Endothelial cell of umbilical vein (primary cell): ENCODE results near the gene GALNT9. TPM values are rescaled to one million over a fixed set of nuclear protein-coding genes. Genes with fewer than 3 reads are reported as not detected.

Experiments
- BruUV-seq: library from RNA; stranded (reverse); fragments of 400-500 nt; replicated peaks from 2 replicates; lab custom pipeline; 2021; lab: Mats Ljungman, UMichigan
- CTCF ChIA-PET: fragments of 300-600, 350-600 bp; sonication (Branson Sonifier 250); formaldehyde crosslinking; loops from one replicate; lab custom pipeline; 2021; ENCODE audit warnings: antibody characterized with exemption, inconsistent platforms; lab: Charles Lee
- POLR2A ChIA-PET: fragments of 300-600, 350-600 bp; sonication (Branson Sonifier 250); formaldehyde crosslinking; loops from one replicate; lab custom pipeline; 2021; ENCODE audit warnings: antibody characterized with exemption, inconsistent platforms; lab: Charles Lee
- DNase-seq: peaks from one replicate; pipeline ENCODE4 v3.0.0-alpha.2; 2011; ENCODE audit warnings: low read depth, low spot score
- FAIRE-seq: peaks from 2 replicates; lab custom pipeline; 2011; peaks lifted over from hg19 to GRCh38; lab: Jason Lieb, UNC
- H2AFZ ChIP-seq: 2 replicates; pipeline ENCODE4 v1.6.0; 2012; ENCODE audit warnings: low read depth, low read length, control low read depth, inconsistent platforms
- H3K27ac ChIP-seq: 2 replicates; pipeline ENCODE4 v1.5.1; 2011; ENCODE audit warnings: low read depth, mild to moderate bottlenecking, control low read depth, low read length, moderate library complexity; ENCODE audit not compliant: insufficient read depth
- H3K27me3 ChIP-seq, 2 experiments: 2 replicates each; pipeline versions ENCODE4 v1.6.0 to v1.6.1; 2011; ENCODE audit warnings: low read length in 2 of 2, mixed read lengths in 1 of 2; ENCODE audit not compliant: control insufficient read depth in 2 of 2, insufficient read depth in 2 of 2
- H3K36me3 ChIP-seq, 2 experiments: 2 replicates in 1 of 2; 3 replicates in 1 of 2; pipeline ENCODE4 v1.5.1; 2011; ENCODE audit warnings: low read length in 2 of 2, mild to moderate bottlenecking in 1 of 2, moderate library complexity in 1 of 2; ENCODE audit not compliant: control insufficient read depth in 2 of 2, insufficient read depth in 2 of 2; ENCODE audit errors: extremely low read depth in 1 of 2
- H3K4me1 ChIP-seq: 3 replicates; pipeline ENCODE4 v1.5.1; 2011; ENCODE audit warnings: mild to moderate bottlenecking, low read length; ENCODE audit not compliant: control insufficient read depth, insufficient read depth; ENCODE audit errors: extremely low read depth
- H3K4me2 ChIP-seq: 2 replicates; pipeline ENCODE4 v1.6.1; 2011; ENCODE audit warnings: low read length, control low read depth, mixed read lengths; ENCODE audit not compliant: insufficient read depth
- H3K4me3 ChIP-seq, 3 experiments: fragments of 200-600 bp in 1 of 3; sonication (generic), shearing (Covaris generic) in 1 of 3; replicated peaks in 1 of 3; 2 replicates each; pipeline ENCODE4 v1.5.1; 2011 to 2016; ENCODE audit warnings: control low read depth in 3 of 3, low read length in 3 of 3, mild to moderate bottlenecking in 2 of 3, inconsistent platforms in 1 of 3, low read depth in 1 of 3, moderate library complexity in 1 of 3; ENCODE audit not compliant: insufficient read depth in 1 of 3
- H3K79me2 ChIP-seq: 2 replicates; pipeline ENCODE4 v1.6.0; 2012; ENCODE audit warnings: low read length, inconsistent platforms; ENCODE audit not compliant: control insufficient read depth, insufficient read depth
- H3K9ac ChIP-seq: replicated peaks from 2 replicates; pipeline ENCODE3; 2011; ENCODE audit warnings: low read length, control low read depth; ENCODE audit not compliant: insufficient read depth; ENCODE audit errors: extremely low read depth
- H3K9me1 ChIP-seq: replicated peaks from 3 replicates; pipeline ENCODE4 v1.6.0; 2011; ENCODE audit warnings: mild to moderate bottlenecking, low read length; ENCODE audit not compliant: control insufficient read depth, insufficient read depth; ENCODE audit errors: extremely low read depth
- H3K9me3 ChIP-seq: replicated peaks from 2 replicates; pipeline ENCODE4 v1.5.1; 2012; ENCODE audit warnings: low read length, inconsistent platforms; ENCODE audit not compliant: control insufficient read depth, insufficient read depth
- H4K20me1 ChIP-seq: replicated peaks from 2 replicates; pipeline ENCODE3; 2011; ENCODE audit warnings: mild to moderate bottlenecking, low read length; ENCODE audit not compliant: control insufficient read depth, insufficient read depth; ENCODE audit errors: extremely low read depth
- FOS ChIP-seq: IDR thresholded peaks from 2 replicates; pipeline ENCODE4 v1.6.1; 2011; ENCODE audit warnings: mild to moderate bottlenecking, low read length, moderate library complexity, borderline replicate concordance; ENCODE audit not compliant: insufficient read depth
- GATA2 ChIP-seq: IDR thresholded peaks from 2 replicates; pipeline ENCODE4 v1.7.0; 2011; ENCODE audit warnings: low read depth, mild to moderate bottlenecking, moderate library complexity, mixed read lengths, low read length; ENCODE audit not compliant: insufficient read length, insufficient read depth
- POLR2A ChIP-seq: IDR thresholded peaks from 2 replicates; pipeline ENCODE4 v1.6.1; 2012; ENCODE audit warnings: low read depth, mild to moderate bottlenecking, control low read depth, low read length
- POLR2AphosphoS5 ChIP-seq: IDR thresholded peaks from 2 replicates; pipeline ENCODE4 v1.6.1; 2012; ENCODE audit warnings: low read depth, mild to moderate bottlenecking, control low read depth, low read length, moderate library complexity; ENCODE audit not compliant: insufficient read depth
- dilution Hi-C: fragments of 300-500 bp; cut with MboI; formaldehyde crosslinking; loops from one replicate; pipeline ENCODE4 v1.15.0; 2019; ENCODE audit warnings: low sequenced_read_pairs; ENCODE audit not compliant: extremely low pct_ligation_motif_present
- intact Hi-C: fragments of 100-400 bp; cut with micrococcal nuclease; formaldehyde crosslinking; loops from one replicate; pipeline ENCODE4 v1.10.0; 2022
- polyA plus RNA-seq, 4 experiments: library from polyadenylated mRNA; depleted of rRNA in 3 of 4; stranded (reverse) in 3 of 4; unstranded in 1 of 4; fragments of >200 nt; gene quantifications; 2 replicates each; pipeline versions ENCODE4 v1.2.1 to v1.2.3, GENCODE V29; 2011 to 2012; ENCODE audit warnings: missing spikeins in 1 of 4
- total RNA-seq: library from RNA; stranded (reverse); gene quantifications from 2 replicates; pipeline ENCODE4 v1.2.3, GENCODE V29; 2021
- TF ChIP-seq, protein P1 (sequence below): IDR thresholded peaks from 2 replicates; pipeline ENCODE4 v1.6.1; 2011; ENCODE audit not compliant: insufficient read depth, insufficient read length
- TF ChIP-seq, protein P2 (sequence below), 2 donors: IDR thresholded peaks; 1 replicate in 1 of 2; 2 replicates in 1 of 2; pipeline ENCODE4 v1.5.1; 2011; ENCODE audit warnings: low read length in 2 of 2, mild to moderate bottlenecking in 2 of 2, moderate library complexity in 2 of 2, control low read depth in 1 of 2, inconsistent platforms in 1 of 2, low read depth in 1 of 2; ENCODE audit not compliant: insufficient read depth in 1 of 2; ENCODE audit errors: extremely low read depth in 1 of 2

Gene GALNT9
- total and polyA plus RNA-seq, 2 donors (not counting 3 experiments of a cell fraction or from before 2014, with no cell fraction given): 0.14 to 0.73 TPM

DNA sequence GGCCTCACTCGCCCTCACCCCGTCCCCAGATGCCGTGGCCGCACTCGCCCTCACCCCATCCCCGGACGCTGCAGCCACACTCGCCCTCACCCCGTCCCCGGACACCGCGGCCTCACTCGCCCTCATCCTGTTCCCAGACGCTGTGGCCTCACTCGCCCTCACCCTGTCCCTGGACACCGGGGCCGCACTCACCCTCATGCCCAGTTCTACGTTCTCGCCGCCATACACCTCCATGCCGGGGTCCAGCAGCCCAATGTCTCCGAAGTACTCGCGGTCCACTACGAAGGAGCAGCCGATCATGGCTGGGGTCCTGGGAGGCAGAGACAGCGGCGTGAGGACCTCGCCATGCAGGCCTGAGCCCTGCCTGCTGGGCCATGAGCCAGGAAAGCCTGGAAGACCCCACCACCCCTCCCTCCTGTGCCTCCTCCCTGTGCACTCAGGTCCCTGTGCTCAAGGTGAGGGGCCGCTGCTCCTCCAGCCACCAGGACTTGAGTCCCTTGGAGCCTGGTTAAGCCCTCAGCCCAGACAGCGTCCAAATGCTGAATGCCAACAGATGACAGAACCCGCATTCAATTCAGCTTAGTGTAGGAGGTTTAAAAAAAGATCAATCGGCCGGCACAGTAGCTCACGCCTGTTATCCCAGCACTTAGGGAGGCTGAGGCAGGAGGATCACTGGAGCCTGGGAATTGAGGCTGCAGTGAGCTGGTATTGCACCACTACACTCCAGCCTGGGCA, 81.5 kb downstream of the GALNT9 start:
- dilution Hi-C loops: no loop called here
- H3K9me1 ChIP-seq: no peaks in the 10 kb centered on the region
- no peaks in the 10 kb centered on the region for H3K27me3 ChIP-seq

More for the DNA sequence above, 81.5 kb downstream of the GALNT9 start:
- H3K9me3 ChIP-seq: no peaks in the 10 kb centered on the region
- no peak overlapping the region for H3K4me3 ChIP-seq
- H3K79me2 ChIP-seq: no peaks in the 10 kb centered on the region
- no peak for FAIRE-seq
- intact Hi-C loops: no loop called here
- no peaks in the 10 kb centered on the region for H3K36me3 ChIP-seq
- ChIA-PET POLR2A (no interaction called here), CTCF (no interaction called here)
- DNase-seq: no peak
- TF ChIP-seq POLR2A (no peak), FOS (no peak), GATA2 (no peak), POLR2AphosphoS5 (no peak)
- TF ChIP-seq, protein P1, sequence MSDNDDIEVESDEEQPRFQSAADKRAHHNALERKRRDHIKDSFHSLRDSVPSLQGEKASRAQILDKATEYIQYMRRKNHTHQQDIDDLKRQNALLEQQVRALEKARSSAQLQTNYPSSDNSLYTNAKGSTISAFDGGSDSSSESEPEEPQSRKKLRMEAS: no peak
- TF ChIP-seq, protein P2, sequence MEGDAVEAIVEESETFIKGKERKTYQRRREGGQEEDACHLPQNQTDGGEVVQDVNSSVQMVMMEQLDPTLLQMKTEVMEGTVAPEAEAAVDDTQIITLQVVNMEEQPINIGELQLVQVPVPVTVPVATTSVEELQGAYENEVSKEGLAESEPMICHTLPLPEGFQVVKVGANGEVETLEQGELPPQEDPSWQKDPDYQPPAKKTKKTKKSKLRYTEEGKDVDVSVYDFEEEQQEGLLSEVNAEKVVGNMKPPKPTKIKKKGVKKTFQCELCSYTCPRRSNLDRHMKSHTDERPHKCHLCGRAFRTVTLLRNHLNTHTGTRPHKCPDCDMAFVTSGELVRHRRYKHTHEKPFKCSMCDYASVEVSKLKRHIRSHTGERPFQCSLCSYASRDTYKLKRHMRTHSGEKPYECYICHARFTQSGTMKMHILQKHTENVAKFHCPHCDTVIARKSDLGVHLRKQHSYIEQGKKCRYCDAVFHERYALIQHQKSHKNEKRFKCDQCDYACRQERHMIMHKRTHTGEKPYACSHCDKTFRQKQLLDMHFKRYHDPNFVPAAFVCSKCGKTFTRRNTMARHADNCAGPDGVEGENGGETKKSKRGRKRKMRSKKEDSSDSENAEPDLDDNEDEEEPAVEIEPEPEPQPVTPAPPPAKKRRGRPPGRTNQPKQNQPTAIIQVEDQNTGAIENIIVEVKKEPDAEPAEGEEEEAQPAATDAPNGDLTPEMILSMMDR (IDR thresholded peaks at IDR 0.05; ENCODE audit: extremely low read depth in 1 of 2, insufficient read depth in 1 of 2, low read depth in 1 of 2, low read length in 2 of 2): no peak
- H4K20me1 ChIP-seq: no peaks in the 10 kb centered on the region
- no peak overlapping the region for H2AFZ ChIP-seq
- H3K9ac ChIP-seq: no peak overlapping the region
- BruUV-seq: no TSS peak
- no peak overlapping the region for H3K4me2 ChIP-seq
- H3K27ac ChIP-seq: no peak overlapping the region
- H3K4me1 ChIP-seq: no peaks in the 10 kb centered on the region
